H1 (cell line): ENCODE measurements around the gene CSRNP3. TPM values are rescaled to one million over a fixed set of nuclear protein-coding genes. Genes with fewer than 3 reads are reported as not detected.

ENCODE experiments used
- polyA plus RNA-seq, 7 experiments: library from polyadenylated mRNA; depleted of rRNA in 3 of 7; stranded (reverse) in 5 of 7; unstranded in 2 of 7; fragments of >200 nt in 5 of 7; fragments of 200-250 nt in 2 of 7; gene quantifications; 1 replicate in 5 of 7; 2 replicates in 1 of 7; 4 replicates in 1 of 7; pipeline versions ENCODE4 v1.2.1 to v1.2.3, GENCODE V29; 2011 to 2013; ENCODE audit warnings: missing spikeins in 2 of 7, mixed read lengths in 2 of 7
- total RNA-seq: library from RNA; stranded (reverse); fragmentation: NEBNext Ultra II Directional; extraction: Animal tissue kit (Norgen Biotek cat#: 25700); gene quantifications from 2 replicates; pipeline ENCODE4 v1.2.1, GENCODE V29; 2021
- TF ChIP-seq, protein P1 (sequence below): fragments of 300-600 bp; sonication (generic); IDR thresholded peaks from 2 replicates; pipeline ENCODE4 v1.7.1; 2012; ENCODE audit warnings: low read length, moderate library complexity, mild to moderate bottlenecking, inconsistent platforms; ENCODE audit not compliant: insufficient replicate concordance

CSRNP3 gene
- total and polyA plus RNA-seq, 2 of the 8 experiments (the other 6 are each of a cell fraction or from before 2014, with no cell fraction given): 1.3 to 6.5 TPM

DNA sequence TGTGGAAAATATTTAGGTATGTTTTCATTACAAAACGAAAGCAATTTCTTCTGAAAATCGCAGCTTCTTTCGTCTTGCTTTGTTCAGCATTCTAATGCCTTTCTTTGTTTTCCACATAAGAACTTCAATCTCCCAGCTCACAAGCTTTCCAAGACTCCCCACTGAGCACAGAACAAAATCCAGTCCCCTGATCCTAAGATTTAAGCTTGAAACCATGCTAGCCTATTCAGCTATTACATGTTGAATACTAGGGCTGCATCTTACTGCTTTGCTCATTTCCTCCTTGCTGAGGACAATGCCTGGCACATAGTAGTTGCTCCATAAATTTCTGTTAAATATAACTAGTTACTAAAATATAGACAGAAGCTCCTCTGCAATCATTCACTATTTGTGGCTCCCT, 163.9 kb downstream of the CSRNP3 start (continued):
- TF ChIP-seq, protein P1, sequence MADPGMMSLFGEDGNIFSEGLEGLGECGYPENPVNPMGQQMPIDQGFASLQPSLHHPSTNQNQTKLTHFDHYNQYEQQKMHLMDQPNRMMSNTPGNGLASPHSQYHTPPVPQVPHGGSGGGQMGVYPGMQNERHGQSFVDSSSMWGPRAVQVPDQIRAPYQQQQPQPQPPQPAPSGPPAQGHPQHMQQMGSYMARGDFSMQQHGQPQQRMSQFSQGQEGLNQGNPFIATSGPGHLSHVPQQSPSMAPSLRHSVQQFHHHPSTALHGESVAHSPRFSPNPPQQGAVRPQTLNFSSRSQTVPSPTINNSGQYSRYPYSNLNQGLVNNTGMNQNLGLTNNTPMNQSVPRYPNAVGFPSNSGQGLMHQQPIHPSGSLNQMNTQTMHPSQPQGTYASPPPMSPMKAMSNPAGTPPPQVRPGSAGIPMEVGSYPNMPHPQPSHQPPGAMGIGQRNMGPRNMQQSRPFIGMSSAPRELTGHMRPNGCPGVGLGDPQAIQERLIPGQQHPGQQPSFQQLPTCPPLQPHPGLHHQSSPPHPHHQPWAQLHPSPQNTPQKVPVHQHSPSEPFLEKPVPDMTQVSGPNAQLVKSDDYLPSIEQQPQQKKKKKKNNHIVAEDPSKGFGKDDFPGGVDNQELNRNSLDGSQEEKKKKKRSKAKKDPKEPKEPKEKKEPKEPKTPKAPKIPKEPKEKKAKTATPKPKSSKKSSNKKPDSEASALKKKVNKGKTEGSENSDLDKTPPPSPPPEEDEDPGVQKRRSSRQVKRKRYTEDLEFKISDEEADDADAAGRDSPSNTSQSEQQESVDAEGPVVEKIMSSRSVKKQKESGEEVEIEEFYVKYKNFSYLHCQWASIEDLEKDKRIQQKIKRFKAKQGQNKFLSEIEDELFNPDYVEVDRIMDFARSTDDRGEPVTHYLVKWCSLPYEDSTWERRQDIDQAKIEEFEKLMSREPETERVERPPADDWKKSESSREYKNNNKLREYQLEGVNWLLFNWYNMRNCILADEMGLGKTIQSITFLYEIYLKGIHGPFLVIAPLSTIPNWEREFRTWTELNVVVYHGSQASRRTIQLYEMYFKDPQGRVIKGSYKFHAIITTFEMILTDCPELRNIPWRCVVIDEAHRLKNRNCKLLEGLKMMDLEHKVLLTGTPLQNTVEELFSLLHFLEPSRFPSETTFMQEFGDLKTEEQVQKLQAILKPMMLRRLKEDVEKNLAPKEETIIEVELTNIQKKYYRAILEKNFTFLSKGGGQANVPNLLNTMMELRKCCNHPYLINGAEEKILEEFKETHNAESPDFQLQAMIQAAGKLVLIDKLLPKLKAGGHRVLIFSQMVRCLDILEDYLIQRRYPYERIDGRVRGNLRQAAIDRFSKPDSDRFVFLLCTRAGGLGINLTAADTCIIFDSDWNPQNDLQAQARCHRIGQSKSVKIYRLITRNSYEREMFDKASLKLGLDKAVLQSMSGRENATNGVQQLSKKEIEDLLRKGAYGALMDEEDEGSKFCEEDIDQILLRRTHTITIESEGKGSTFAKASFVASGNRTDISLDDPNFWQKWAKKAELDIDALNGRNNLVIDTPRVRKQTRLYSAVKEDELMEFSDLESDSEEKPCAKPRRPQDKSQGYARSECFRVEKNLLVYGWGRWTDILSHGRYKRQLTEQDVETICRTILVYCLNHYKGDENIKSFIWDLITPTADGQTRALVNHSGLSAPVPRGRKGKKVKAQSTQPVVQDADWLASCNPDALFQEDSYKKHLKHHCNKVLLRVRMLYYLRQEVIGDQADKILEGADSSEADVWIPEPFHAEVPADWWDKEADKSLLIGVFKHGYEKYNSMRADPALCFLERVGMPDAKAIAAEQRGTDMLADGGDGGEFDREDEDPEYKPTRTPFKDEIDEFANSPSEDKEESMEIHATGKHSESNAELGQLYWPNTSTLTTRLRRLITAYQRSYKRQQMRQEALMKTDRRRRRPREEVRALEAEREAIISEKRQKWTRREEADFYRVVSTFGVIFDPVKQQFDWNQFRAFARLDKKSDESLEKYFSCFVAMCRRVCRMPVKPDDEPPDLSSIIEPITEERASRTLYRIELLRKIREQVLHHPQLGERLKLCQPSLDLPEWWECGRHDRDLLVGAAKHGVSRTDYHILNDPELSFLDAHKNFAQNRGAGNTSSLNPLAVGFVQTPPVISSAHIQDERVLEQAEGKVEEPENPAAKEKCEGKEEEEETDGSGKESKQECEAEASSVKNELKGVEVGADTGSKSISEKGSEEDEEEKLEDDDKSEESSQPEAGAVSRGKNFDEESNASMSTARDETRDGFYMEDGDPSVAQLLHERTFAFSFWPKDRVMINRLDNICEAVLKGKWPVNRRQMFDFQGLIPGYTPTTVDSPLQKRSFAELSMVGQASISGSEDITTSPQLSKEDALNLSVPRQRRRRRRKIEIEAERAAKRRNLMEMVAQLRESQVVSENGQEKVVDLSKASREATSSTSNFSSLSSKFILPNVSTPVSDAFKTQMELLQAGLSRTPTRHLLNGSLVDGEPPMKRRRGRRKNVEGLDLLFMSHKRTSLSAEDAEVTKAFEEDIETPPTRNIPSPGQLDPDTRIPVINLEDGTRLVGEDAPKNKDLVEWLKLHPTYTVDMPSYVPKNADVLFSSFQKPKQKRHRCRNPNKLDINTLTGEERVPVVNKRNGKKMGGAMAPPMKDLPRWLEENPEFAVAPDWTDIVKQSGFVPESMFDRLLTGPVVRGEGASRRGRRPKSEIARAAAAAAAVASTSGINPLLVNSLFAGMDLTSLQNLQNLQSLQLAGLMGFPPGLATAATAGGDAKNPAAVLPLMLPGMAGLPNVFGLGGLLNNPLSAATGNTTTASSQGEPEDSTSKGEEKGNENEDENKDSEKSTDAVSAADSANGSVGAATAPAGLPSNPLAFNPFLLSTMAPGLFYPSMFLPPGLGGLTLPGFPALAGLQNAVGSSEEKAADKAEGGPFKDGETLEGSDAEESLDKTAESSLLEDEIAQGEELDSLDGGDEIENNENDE: peak; percentile 80
